M059J (cell line): ENCODE results near the gene AMT. TPM values are rescaled to one million over a fixed set of nuclear protein-coding genes. Genes with fewer than 3 reads are reported as not detected.

Source experiments
- DNase-seq: peaks from one replicate; pipeline ENCODE4 v3.0.0-alpha.2; 2012; ENCODE audit warnings: low read depth
- total RNA-seq: library from RNA; depleted of rRNA; stranded (reverse); fragments of >200 nt; shearing (Covaris generic); gene quantifications from 2 replicates; pipeline ENCODE4 v1.2.3, GENCODE V29; 2014; rRNA removed

Gene AMT
- total RNA-seq, 1 experiment from 2014 or later = 0.12 TPM

GRCh38 chr3:49388289-49388820 lies 33.9 kb downstream of the AMT start:
- DNase-seq = no peak

DNA sequence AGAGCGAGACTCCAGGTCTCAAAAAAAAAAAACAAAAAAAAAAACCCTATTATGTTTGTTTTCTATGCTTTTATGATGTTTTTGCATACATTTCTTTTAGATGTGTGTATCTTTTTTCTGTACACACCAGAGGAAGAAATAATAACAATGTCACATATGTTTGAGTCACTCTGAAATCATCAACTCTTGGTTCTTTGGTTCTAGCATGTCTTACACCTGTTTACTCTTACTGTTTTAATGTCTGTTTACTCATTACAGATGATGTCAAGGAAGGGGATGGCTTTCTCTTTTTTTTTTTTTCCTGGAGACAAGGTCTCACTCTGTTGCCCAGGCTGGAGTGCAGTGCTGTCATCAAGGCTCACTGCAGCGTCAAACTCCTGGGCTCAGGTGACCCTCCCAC lies 34.6 kb downstream of the AMT start:
- peak; percentile 28 for DNase-seq

DNA sequence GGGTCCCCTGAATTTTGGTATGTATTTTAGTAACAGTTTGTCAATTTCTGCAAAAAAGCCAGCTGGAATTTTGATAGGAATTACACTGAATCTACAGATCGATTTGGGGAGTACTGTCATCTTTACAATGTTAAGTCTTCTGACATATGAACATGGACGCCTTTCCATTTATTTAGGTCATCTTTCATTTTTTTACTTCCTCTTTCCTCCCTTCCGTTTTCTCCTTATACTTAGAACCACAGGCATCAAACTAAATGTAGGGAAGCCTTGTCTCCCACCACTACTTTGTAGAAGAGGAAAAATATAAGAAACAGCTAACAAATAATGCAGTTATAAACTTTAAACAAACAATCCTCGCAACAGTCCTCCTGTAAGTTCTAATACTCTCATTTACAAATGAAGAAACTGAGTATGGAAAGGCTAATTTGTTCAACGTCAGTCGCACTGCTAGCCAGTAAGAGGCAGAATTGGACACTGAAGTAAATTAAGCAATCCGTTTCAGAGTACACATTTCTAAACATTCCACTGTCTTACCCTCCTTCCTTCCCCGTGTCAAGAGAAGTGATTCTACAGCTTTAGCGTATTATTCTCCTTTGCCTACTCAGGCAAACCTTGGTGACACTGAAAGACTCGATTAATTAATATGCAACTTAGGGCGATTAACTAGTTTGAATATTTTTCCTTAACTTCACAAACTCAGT lies 36.1 kb downstream of the AMT start:
- no peak for DNase-seq

- no peak for DNase-seq
Measured at GRCh38 chr3:49385617-49386016, 36.7 kb downstream of the AMT start.

GRCh38 chr3:49383387-49383786 lies 38.9 kb downstream of the AMT start:
- no peak for DNase-seq

DNA sequence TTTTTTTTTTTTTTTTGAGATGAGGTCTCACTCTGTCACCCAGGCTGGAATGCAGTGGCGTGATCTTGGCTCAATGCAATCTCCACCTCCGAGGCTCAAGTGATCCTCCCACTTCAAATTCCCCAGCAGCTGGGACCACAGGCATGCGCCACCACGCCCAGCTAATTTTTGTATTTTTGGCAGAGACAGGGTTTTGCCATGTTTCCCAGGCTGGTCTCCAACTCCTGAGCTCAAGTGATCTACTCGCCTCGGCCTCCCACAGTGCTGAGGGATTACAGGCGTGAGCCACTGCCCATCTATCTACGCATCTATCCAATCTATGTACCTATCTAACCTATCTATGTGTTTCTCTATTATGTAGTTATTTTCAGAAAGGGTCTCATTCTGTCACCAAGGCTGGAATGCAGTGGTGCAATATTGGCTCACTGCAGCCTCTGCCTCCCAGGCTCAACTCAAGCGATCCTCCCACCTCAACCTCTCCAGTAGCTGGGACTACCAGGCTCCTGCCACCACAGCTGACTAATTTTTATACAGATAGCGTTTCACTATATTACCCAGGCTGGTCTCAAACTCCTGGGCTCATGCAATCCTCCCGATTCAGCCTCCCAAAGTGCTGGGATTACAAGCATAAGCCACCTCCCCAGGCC lies 43.9 kb downstream of the AMT start:
- DNase-seq = peak; percentile 73

GRCh38 chr3:49377483-49377882 lies 44.8 kb downstream of the AMT start:
- DNase-seq = peak; percentile 58

- DNase-seq = no peak
Measured at GRCh38 chr3:49371946-49372345, 50.3 kb downstream of the AMT start.

DNA sequence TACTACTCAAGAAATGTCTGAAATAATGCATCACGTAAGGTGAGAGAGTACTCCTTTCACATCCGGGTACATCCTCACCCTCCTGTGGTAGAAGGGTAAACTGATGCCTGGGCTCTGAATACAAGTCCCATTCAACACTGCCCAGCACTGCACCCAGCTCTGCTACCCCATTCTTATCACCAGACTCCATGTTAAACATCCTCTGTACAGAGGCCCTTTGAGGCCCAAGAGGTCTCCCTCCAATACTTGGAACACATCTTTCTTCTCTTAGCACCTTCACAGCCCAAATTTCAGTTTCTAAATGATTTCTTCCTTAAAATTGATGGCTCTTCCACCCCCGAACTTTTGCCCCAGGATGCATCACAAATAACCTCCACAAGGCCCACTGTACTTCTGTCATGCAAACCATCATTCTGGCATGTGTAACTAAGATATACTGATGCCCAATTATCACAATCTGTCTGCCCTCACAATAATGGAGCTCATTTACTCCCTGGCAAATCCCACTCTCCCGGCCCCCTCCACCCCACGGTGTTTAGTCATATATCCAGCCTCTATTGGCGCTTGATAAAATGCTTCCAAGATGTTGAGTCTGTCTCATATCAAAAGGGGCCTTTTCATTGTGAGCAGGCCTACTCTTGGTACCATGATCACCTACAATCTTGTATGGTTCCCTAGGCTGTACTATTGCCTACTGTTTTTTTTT lies 51.5 kb downstream of the AMT start:
- no peak for DNase-seq

Other genes with a start within 250 kb of the AMT start
- gene C3orf62, start 145.2 kb downstream of the AMT start, total RNA-seq = 0.34 and 4.7 TPM in 2 replicates
- gene USP4, start 82.4 kb downstream of the AMT start, total RNA-seq = 11.1 and 13.9 TPM in 2 replicates
- gene GPX1, start 64.1 kb downstream of the AMT start, total RNA-seq = 169 and 207 TPM in 2 replicates
- gene RHOA, start 10.5 kb downstream of the AMT start, total RNA-seq = 398 and 500 TPM in 2 replicates
- gene TCTA, start 10.1 kb downstream of the AMT start, total RNA-seq = 22.4 and 27.3 TPM in 2 replicates
- gene NICN1, start 6.9 kb upstream of the AMT start, total RNA-seq = 1.2 and 1.7 TPM in 2 replicates
- gene DAG1, start 47.8 kb upstream of the AMT start, total RNA-seq = 79.8 and 104 TPM in 2 replicates
- 0.07 and 0.27 TPM in 2 replicates for gene BSN, start 132.0 kb upstream of the AMT start, total RNA-seq